Right lobe of liver (tissue), 6 donors: ENCODE results near the gene PPFIBP2. TPM values are rescaled to one million over a fixed set of nuclear protein-coding genes. Genes with fewer than 3 reads are reported as not detected.

Experiments used
- ATAC-seq, 4 donors: fragments of 200-7000 bp; cut with Tn5 transposase; one replicate each; pipeline ENCODE4 v1.9.1; 2020; ENCODE audit warnings: mild to moderate bottlenecking in 4 of 4, moderate library complexity in 4 of 4
- DNase-seq, 3 donors: peaks; one replicate each; pipeline ENCODE4 v3.0.0-alpha.2; 2020
- H3K27ac ChIP-seq, 3 donors: fragments of 200-600 bp; one replicate each; pipeline ENCODE4 v1.8.0; 2022
- H3K27me3 ChIP-seq, 2 donors: fragments of 200-600 bp; one replicate each; pipeline ENCODE4 v1.8.0; 2022
- H3K36me3 ChIP-seq, 4 donors: fragments of 200-600 bp; sonication (generic) in 1 of 4; one replicate each; pipeline versions ENCODE4 v1.5.1 to v1.8.0; 2017 to 2022; ENCODE audit warnings: control low read depth in 1 of 4
- H3K4me1 ChIP-seq, 4 donors: fragments of 200-600 bp; sonication (generic) in 1 of 4; one replicate each; pipeline versions ENCODE4 v1.5.1 to v1.8.0; 2017 to 2022; ENCODE audit warnings: control low read depth in 1 of 4
- H3K4me3 ChIP-seq, 3 donors: fragments of 200-600 bp; one replicate each; pipeline ENCODE4 v1.8.0; 2022
- H3K9me3 ChIP-seq, 4 donors: fragments of 200-600 bp; sonication (generic) in 1 of 4; one replicate each; pipeline versions ENCODE4 v1.5.1 to v1.8.0; 2017 to 2022; ENCODE audit warnings: control low read depth in 1 of 4
- CTCF ChIP-seq, 4 donors: fragments of 200-600 bp in 3 of 4; fragments of 450-650 bp in 1 of 4; IDR thresholded peaks; one replicate each; pipeline versions ENCODE4 v1.5.1 to v1.8.0; 2016 to 2022; ENCODE audit warnings: antibody characterized with exemption in 4 of 4, mild to moderate bottlenecking in 2 of 4
- POLR2A ChIP-seq: fragments of 450-650 bp; IDR thresholded peaks from one replicate; pipeline ENCODE4 v1.6.1; 2017; ENCODE audit warnings: antibody characterized with exemption, mild to moderate bottlenecking
- WGBS: methylation state at CpG from one replicate; pipeline ENCODE4 v1.1.6; 2018; ENCODE audit warnings: low coverage, low lambda C conversion rate; ENCODE audit not compliant: insufficient coverage; ENCODE audit errors: missing lambda C conversion rate; 5-methylcytosine and 5-hydroxymethylcytosine counted together
- intact Hi-C, 2 donors: fragments of 100-400 bp; cut with DNase I; formaldehyde crosslinking; loops; one replicate each; pipeline versions ENCODE4 v1.11.2 to v1.14.1; 2022
- total RNA-seq, 6 experiments: library from RNA; depleted of rRNA in 2 of 6; stranded (reverse); fragments of >200 nt in 2 of 6; fragmentation: NEBNext Ultra II Directional in 3 of 6; extraction: Animal tissue kit (Norgen Biotek cat#: 25700) in 3 of 6; gene quantifications; one replicate each; pipeline versions ENCODE4 v1.1.0 to v1.2.4, GENCODE V29; 2016 to 2023
- donor health status: DM: no; HTN: yes; CAD: no.
- donor health status: DM: no; HTN: no; CAD: no.
- donor health status: DM: no; HTN: no; CAD: no.
- donor health status: DM: no; HTN: yes; CAD: no.
- donor health status: DM: no; HTN: yes; CAD: no.

PPFIBP2 gene
- total RNA-seq, 6 experiments from 2014 or later: 25.5 to 69.3 (median 46.6) TPM

DNA sequence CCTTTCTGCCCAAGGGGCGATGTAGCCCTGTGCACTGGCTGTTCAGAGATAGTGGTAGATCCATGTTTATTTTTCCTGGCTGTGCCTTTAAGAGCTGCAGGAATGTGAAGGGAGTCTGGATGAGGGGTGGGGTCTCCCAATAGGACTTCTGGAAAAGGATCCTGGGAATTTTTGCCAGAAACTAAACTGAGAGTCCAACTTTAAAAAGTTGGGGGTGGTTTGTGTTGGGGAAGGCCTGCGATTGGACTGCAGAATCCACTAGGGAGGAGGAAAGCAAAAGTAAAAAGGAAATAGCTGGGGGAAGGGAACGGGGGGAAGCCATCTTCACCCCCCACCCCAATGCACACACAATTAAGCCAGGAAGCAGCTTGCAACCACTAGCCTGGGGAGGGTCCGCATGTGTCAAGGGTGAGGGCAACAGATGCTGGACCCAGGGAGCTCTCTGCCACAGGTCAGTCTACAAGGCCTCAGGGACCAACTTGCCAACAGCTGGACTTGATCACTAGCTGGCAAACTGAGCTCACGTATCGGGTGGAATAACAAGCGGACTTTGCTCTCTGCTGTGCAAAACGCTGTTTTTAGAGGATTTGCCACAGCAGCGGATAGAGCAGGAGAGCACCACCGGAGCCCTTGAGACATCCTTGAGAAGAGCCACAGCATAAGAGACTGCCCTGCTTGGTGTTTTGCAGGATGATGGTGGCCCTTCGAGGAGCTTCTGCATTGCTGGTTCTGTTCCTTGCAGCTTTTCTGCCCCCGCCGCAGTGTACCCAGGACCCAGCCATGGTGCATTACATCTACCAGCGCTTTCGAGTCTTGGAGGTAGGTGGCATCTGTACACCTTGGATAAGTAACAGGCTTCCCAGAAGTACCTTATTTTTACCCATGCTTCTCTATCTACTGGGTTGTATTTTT is 28.4 kb upstream of the PPFIBP2 start, which contains the start of gene OLFML1:
OLFML1 (plus strand) TSS at position 321 of the 912 bp plus-strand sequence; CDS start at position 691, 370 bp downstream.
- 35% methylated on average over 8 of the region's 15 CpGs for WGBS
- ATAC-seq (peak; percentile 84 to 92 (median 90)), DNase-seq (peak in 2 of 3 donors; percentile 26 to 67)
- H3K4me1 ChIP-seq: no peaks in the 10 kb centered on the region
- H3K4me3 ChIP-seq: peak within 1 kb of the TSS; percentile 12 to 36 (median 15)
- H3K27ac ChIP-seq: no peak within 1 kb of the TSS
- intact Hi-C loops: no loop called here
- H3K9me3 ChIP-seq: no peaks in the 10 kb centered on the region
- no peaks in the 10 kb centered on the region for H3K36me3 ChIP-seq
- no peaks in the 10 kb centered on the region for H3K27me3 ChIP-seq
- TF ChIP-seq CTCF (IDR thresholded peaks at IDR 0.05) (no peak), POLR2A (no peak)

DNA sequence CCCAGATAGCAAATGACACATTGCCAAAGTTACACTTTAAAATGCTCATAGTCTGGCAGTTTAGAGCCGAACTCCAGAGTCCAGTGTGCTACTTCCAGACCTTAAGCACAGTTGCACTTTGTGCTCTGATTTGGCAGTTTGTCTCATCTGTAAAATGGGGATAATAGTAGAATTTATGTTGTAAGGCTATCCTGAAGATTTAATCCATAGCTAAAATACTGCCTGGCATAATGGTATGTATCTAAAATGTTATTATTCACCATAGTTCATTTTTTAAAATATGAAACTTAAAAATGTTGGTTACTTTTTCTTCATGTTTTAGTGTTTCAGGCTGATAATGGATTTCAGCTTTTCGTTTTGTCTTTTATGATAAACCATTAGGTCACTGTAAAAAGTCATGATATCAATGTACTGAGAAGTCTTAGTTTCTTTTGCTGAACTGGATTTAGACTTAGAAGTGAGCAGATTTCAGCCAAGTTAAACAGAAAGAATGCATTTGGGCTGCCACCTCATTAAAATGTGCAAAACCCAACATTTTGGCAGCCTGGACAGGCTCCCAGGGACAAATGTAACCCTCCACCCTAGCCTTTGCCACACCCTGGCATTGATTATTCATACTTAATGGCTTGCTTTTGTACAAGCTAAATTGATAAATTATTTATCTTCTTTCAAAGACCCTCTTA is 27.6 kb upstream of the PPFIBP2 start:
- Histone ChIP-seq H3K4me3 (peak overlapping the region in 2 of 3 donors; percentile 15 to 36), H3K4me1 (no peaks in the 10 kb centered on the region), H3K27me3 (no peaks in the 10 kb centered on the region), H3K9me3 (no peaks in the 10 kb centered on the region), H3K36me3 (no peaks in the 10 kb centered on the region), H3K27ac (no peak overlapping the region)
- TF ChIP-seq CTCF (IDR thresholded peaks at IDR 0.05) (no peak), POLR2A (no peak)
- DNase-seq (no peak), ATAC-seq (peak in 1 of 4 donors; percentile 56)
- 35% methylated on average over 2 of the region's 2 CpGs for WGBS
- intact Hi-C loops: no loop called here

- DNase-seq: no peak
- intact Hi-C loops: no loop called here
Observed at GRCh38 chr11:7486781-7487140, 27.0 kb upstream of the PPFIBP2 start.

GRCh38 chr11:7487360-7487759 is 26.4 kb upstream of the PPFIBP2 start:
- ATAC-seq (no peak), DNase-seq (no peak)
- intact Hi-C loops: no loop called here
- Histone ChIP-seq H3K4me3 (no peak overlapping the region), H3K27me3 (no peaks in the 10 kb centered on the region), H3K27ac (no peak overlapping the region), H3K4me1 (no peaks in the 10 kb centered on the region), H3K9me3 (no peaks in the 10 kb centered on the region), H3K36me3 (no peaks in the 10 kb centered on the region)
- TF ChIP-seq POLR2A (no peak), CTCF (IDR thresholded peaks at IDR 0.05) (no peak)
- WGBS: 58% methylated on average over 2 of the region's 2 CpGs

More at GRCh38 chr11:7486781-7487140, 27.0 kb upstream of the PPFIBP2 start:
- no peaks in the 10 kb centered on the region for H3K9me3 ChIP-seq
- H3K27ac ChIP-seq: no peak overlapping the region
- no peak for ATAC-seq
- H3K4me3 ChIP-seq: no peak overlapping the region
- H3K4me1 ChIP-seq: no peaks in the 10 kb centered on the region
- no peak for TF ChIP-seq POLR2A
- no peak for TF ChIP-seq CTCF (IDR thresholded peaks at IDR 0.05)
- 73% methylated on average over 6 of the region's 6 CpGs for WGBS
- no peaks in the 10 kb centered on the region for H3K36me3 ChIP-seq
- no peaks in the 10 kb centered on the region for H3K27me3 ChIP-seq
